Brain microvascular endothelial cell (primary cell): Measurements from ENCODE around the gene DBI.

Source experiments
- DNase-seq: peaks from one replicate; pipeline ENCODE4 v3.0.0-alpha.2; 2020
- H3K27ac ChIP-seq: fragments of 250-450 bp; sonication (Bioruptor Pico); 2 replicates; pipeline ENCODE4 v1.5.1; 2020; ENCODE audit warnings: mild to moderate bottlenecking, moderate library complexity
- H3K27me3 ChIP-seq: fragments of 250-450 bp; sonication (Bioruptor Pico); replicated peaks from 2 replicates; pipeline ENCODE4 v1.5.1; 2020; ENCODE audit warnings: mild to moderate bottlenecking
- H3K36me3 ChIP-seq: fragments of 250-450 bp; sonication (Bioruptor Pico); replicated peaks from 2 replicates; pipeline ENCODE4 v1.5.1; 2020; ENCODE audit warnings: mild to moderate bottlenecking
- H3K4me3 ChIP-seq: 2 replicates; pipeline ENCODE4 v1.5.1; 2011; ENCODE audit warnings: low read depth, mild to moderate bottlenecking, control low read depth, low read length, moderate library complexity
- in situ Hi-C: cut with HindIII; loops from 2 replicates; pipeline ENCODE4 v1.10.0; 2017; ENCODE audit warnings: low sequenced_read_pairs, low pct_ligation_motif_present
- TF ChIP-seq, protein P1 (sequence below): IDR thresholded peaks from 2 replicates; pipeline ENCODE4 v1.5.1; 2011; ENCODE audit warnings: low read depth, mild to moderate bottlenecking, moderate library complexity, low read length, control low read depth, inconsistent platforms; ENCODE audit errors: missing control alignments

The DBI gene

GRCh38 chr2:119338826-119339561, 27.8 kb upstream of the DBI start:
- Histone ChIP-seq H3K36me3 (no peaks in the 10 kb centered on the region), H3K27ac (no peak overlapping the region), H3K27me3 (no peaks in the 10 kb centered on the region), H3K4me3 (no peak overlapping the region)
- TF ChIP-seq, protein P1, sequence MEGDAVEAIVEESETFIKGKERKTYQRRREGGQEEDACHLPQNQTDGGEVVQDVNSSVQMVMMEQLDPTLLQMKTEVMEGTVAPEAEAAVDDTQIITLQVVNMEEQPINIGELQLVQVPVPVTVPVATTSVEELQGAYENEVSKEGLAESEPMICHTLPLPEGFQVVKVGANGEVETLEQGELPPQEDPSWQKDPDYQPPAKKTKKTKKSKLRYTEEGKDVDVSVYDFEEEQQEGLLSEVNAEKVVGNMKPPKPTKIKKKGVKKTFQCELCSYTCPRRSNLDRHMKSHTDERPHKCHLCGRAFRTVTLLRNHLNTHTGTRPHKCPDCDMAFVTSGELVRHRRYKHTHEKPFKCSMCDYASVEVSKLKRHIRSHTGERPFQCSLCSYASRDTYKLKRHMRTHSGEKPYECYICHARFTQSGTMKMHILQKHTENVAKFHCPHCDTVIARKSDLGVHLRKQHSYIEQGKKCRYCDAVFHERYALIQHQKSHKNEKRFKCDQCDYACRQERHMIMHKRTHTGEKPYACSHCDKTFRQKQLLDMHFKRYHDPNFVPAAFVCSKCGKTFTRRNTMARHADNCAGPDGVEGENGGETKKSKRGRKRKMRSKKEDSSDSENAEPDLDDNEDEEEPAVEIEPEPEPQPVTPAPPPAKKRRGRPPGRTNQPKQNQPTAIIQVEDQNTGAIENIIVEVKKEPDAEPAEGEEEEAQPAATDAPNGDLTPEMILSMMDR: no peak
- in situ Hi-C loops: no loop called here
- DNase-seq: no peak

DNA sequence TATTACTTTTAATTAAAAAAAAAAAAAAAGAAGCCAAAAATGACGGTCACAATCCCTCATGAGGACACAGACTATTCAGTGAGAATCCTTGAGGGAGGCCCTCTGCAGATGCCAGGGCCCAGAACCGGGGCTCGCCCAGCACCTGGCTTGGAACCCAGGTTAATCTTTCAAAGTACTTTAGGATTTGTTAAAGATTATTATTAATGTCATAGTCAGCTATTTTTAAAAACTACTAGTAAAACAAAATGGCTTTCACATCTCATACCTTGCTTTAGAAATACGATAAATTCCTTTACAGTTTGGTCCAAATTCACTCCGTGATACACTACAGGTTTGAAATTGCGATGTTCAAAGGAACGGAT, 27.2 kb upstream of the DBI start:
- no peak overlapping the region for H3K27ac ChIP-seq
- no peak for DNase-seq

DNA sequence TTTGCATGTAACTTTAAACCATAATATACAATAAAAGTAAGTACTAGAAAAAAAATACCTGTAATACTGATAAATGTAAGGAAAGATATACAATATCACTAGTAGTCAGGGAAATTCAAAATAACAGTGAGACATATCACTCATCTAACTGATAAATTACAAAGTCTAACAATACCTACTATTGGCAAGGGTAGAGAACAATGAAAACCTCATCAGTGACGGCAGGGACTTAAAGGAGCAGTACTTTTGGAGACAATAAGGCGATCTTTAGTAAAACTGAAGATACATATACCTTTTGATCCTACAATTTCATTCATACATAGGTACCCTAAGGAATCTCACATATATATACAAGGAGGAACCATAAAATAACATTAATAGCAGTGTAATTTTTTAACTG, 25.1 kb upstream of the DBI start:
- H3K27ac ChIP-seq: no peak overlapping the region
- in situ Hi-C loops: no loop called here
- TF ChIP-seq, protein P1: no peak
- no peak overlapping the region for H3K4me3 ChIP-seq
- no peaks in the 10 kb centered on the region for H3K27me3 ChIP-seq
- DNase-seq: no peak
- no peaks in the 10 kb centered on the region for H3K36me3 ChIP-seq

More for the DNA sequence above, 27.2 kb upstream of the DBI start:
- H3K27me3 ChIP-seq: no peaks in the 10 kb centered on the region
- TF ChIP-seq, protein P1: no peak
- H3K4me3 ChIP-seq: no peak overlapping the region
- in situ Hi-C loops: no loop called here
- H3K36me3 ChIP-seq: no peaks in the 10 kb centered on the region

GRCh38 chr2:119349289-119349688, 17.5 kb upstream of the DBI start:
- Histone ChIP-seq H3K36me3 (no peaks in the 10 kb centered on the region), H3K27ac (no peak overlapping the region), H3K27me3 (no peaks in the 10 kb centered on the region), H3K4me3 (no peak overlapping the region)
- in situ Hi-C loops: no loop called here
- TF ChIP-seq, protein P1: no peak
- DNase-seq: no peak

DNA sequence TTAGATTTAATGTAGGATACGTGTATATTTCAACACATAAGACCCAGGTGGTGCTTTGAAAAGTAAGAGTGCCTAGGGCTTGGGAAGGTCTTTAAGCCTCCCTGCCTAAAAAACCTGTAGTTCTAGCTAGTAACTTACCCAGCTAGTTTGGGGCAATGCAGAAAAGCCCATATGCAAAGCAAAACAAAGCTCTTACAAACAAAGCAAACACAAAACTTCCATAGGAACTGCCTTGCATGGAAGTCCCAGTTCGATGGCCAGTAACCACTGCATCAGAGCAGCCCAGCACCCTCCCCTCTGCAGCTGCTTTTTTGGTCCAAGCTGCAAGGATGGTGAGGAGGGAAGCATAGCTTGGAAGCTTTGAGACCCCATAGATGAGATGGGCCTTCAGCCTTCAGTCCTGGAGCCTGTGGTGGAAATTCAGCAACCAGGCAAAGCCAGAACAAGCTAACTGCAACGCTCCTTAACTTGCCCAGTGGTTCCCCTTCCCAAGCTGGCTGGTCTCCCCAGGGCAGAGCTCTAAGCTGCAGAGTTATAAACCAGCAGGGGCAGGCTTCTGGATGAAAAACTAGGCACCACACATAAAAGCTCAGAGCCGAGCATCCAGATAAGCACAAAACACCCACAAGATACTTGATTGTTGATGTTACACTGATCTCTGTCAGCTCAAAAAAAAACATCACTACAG, 16.3 kb upstream of the DBI start:
- Histone ChIP-seq H3K27me3 (no peaks in the 10 kb centered on the region), H3K36me3 (no peaks in the 10 kb centered on the region), H3K4me3 (no peak overlapping the region), H3K27ac (no peak overlapping the region)
- DNase-seq: no peak
- in situ Hi-C loops: no loop called here
- TF ChIP-seq, protein P1: peak; percentile 18
